PC-9 (cell line): ENCODE results near the gene NAT10.

ENCODE experiments used
- EZH2 ChIP-seq: fragments of 200-600 bp; sonication (generic); IDR thresholded peaks from 2 replicates; pipeline ENCODE4 v1.8.0; 2017; ENCODE audit warnings: antibody characterized with exemption, low read depth
- TF ChIP-seq, protein P1 (sequence below): fragments of 200-600 bp; sonication (generic); conservative IDR thresholded peaks from 2 replicates; pipeline ENCODE4 v1.6.1; 2017; ENCODE audit warnings: mixed run types, antibody characterized with exemption, mild to moderate bottlenecking, moderate library complexity

DNA sequence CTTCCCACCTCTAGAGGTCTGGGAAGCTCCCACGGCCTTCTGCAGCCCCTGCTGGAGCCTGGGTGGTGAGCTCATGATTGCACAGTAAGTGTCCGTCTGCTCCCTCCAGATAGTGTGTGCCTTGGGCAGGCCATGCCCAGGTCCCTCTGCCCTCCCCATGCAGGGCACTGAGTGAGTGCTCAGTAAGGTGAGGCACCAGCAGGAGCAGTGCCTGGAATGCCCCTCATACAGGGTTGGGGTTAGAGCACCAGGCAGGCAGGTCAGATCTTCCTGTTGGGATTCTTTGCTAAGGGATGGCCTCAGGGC lies 50.3 kb downstream of the NAT10 start:
- TF ChIP-seq, protein P1, sequence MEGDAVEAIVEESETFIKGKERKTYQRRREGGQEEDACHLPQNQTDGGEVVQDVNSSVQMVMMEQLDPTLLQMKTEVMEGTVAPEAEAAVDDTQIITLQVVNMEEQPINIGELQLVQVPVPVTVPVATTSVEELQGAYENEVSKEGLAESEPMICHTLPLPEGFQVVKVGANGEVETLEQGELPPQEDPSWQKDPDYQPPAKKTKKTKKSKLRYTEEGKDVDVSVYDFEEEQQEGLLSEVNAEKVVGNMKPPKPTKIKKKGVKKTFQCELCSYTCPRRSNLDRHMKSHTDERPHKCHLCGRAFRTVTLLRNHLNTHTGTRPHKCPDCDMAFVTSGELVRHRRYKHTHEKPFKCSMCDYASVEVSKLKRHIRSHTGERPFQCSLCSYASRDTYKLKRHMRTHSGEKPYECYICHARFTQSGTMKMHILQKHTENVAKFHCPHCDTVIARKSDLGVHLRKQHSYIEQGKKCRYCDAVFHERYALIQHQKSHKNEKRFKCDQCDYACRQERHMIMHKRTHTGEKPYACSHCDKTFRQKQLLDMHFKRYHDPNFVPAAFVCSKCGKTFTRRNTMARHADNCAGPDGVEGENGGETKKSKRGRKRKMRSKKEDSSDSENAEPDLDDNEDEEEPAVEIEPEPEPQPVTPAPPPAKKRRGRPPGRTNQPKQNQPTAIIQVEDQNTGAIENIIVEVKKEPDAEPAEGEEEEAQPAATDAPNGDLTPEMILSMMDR = no peak
- TF ChIP-seq EZH2 = no peak
